NOMO-1 (cell line): Measurements from ENCODE around the gene DCAF5.

Experiments used
- DNase-seq, 2 experiments: peaks; one replicate each; lab custom pipeline; 2025; ENCODE audit not compliant: unreplicated experiment in 2 of 2; lab: John Stamatoyannopoulos, UW

DCAF5 gene

DNA sequence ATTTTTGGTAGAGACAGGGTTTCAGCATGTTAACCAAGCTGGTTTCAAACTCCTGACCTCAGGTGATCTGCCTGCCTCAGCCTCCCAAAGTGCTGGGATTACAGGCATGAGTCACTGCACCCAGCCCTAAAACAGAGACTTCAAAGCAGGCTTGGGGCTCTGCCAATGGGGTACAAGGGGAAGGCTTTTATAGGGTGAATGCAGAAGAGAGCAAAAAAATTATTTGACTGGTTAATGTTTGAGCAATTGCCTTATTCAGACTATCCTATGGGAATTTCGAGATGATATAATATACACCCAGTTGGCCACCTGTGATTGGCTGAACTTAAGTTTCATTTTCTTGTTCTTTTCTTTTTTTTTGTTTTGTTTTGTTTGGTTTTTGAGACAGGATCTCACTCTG, 142.3 kb downstream of the DCAF5 start:
- DNase-seq, result no peak

DNA sequence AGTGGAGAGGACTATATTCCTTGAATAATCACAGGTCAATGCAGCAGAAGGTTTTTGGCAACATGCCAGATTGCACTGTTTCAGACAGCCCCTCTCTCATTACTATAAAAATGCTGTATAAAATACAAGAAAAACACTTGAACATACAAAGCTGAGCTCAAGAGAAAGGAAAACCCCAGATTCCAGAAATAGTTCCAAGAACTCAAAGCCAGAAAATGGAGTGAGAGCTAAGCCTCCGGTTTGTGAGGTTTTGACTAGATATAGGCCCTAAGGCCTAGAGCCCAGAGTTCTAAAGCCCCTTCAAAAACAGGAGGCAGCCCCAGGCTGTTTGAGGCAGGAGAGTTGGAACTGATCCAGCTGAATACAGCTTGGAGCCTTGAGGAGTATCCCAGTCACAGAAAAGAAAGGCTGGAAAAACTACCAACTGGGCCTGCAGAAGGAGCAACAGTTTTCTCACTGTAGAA, 144.5 kb downstream of the DCAF5 start:
- no peak for DNase-seq

- no peak for DNase-seq
Observed at GRCh38 chr14:69006346-69006745, 146.6 kb downstream of the DCAF5 start.

DNA sequence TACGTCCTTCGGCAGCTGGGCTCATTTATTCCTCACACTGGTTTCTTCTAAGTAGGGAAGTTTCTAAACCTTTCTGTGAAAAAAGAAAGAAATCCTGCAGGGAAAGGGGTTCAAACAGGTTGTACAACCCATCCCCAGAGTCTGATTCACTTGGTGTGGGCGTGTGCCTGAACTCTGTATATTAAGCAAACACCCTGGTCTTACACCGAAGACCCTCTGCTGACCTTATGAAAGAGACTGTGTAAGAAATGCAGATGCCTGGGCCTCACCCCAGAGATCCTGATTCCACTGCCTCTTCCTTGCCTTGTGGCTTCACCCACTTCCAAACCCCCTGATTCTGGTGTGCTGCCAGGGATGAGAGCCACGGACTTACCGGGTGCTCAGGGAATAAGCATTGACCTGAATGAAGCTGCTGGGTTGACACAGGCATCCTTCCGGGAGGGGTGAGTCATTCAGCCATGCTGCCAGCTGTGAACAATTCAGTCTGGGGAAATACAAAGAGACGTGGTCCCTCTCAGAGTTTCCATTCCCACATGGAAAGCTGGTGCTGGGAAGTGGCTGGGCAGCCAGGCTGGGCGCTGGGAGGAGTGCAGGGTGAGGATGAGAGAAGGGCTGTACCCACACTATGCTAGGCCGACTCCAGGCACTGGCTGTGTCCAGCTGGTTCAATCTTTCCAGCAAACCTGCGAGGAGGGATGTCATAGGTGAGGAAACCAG, 147.3 kb downstream of the DCAF5 start:
- no peak for DNase-seq

DNA sequence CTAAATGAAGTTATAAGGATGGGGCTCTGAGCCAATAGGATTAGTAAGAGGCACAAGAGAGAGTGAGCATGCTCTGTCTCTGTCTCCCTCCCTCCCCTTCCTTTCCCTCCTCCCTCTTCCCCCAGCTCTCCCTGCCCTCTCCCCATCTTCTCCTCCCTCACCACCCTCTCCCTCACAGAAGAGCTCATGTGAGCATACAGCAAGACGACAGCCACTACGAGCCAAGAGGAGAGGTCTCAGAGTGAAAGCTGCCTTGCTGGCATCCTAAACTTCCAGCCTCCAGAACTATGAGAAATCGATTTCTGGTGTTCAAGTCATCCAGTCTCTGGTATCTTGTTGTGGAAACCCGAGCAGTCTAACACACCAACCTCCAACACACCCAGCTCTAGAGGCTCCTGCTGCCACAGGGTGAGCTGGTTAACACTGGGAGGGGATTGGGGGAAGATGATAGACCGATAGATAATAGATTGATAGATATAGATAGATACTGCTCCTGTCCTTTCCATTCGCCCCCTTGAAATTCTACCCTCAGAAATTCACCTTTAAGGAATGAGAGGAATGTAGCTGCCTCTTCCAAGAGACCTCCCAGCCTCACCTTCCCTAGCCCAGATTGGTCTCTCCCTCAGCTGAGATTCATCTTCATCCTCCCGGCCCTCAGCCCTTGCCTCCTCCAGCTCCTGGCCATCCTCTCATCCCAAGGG, 148.0 kb downstream of the DCAF5 start:
- DNase-seq, result no peak

GRCh38 chr14:69003626-69004025, 149.3 kb downstream of the DCAF5 start:
- no peak for DNase-seq

GRCh38 chr14:69002069-69002468, 150.8 kb downstream of the DCAF5 start:
- no peak for DNase-seq

DNA sequence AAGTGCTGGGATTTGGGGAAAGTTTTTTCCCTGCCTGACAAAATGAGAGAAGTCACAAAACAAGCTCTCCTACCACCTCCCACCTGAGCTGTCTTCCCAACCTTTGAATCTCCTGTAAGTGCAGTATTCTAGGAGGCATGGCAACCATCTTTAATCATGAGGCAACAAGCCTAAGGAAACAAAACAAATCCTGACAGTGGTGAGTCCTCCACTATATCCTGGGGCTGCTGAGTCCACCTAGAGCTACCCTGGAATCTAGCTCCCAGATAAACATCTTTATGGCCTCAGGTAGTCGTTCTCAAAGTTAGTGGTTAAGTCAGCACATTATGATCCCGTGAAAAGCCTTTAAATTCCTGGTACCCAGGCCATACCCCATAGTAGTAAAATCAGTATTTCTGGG, 151.5 kb downstream of the DCAF5 start:
- DNase-seq, result no peak
